Stimulated activated CD4-positive, alpha-beta T cell treated with anti-CD3 and anti-CD28 coated beads, Interleukin-2, amount 100 ng/mL, for 24 hours (primary cell): ENCODE results near the gene MYO7A.

Experiments
- DNase-seq, 2 donors: peaks; one replicate each; pipeline ENCODE4 v3.0.0-alpha.2; 2020

Gene MYO7A

GRCh38 chr11:77129069-77129841, 1.2 kb downstream of the MYO7A start:
- DNase-seq: no peak

- no peak for DNase-seq
Observed at GRCh38 chr11:77129842-77130756, 2.1 kb downstream of the MYO7A start.

DNA sequence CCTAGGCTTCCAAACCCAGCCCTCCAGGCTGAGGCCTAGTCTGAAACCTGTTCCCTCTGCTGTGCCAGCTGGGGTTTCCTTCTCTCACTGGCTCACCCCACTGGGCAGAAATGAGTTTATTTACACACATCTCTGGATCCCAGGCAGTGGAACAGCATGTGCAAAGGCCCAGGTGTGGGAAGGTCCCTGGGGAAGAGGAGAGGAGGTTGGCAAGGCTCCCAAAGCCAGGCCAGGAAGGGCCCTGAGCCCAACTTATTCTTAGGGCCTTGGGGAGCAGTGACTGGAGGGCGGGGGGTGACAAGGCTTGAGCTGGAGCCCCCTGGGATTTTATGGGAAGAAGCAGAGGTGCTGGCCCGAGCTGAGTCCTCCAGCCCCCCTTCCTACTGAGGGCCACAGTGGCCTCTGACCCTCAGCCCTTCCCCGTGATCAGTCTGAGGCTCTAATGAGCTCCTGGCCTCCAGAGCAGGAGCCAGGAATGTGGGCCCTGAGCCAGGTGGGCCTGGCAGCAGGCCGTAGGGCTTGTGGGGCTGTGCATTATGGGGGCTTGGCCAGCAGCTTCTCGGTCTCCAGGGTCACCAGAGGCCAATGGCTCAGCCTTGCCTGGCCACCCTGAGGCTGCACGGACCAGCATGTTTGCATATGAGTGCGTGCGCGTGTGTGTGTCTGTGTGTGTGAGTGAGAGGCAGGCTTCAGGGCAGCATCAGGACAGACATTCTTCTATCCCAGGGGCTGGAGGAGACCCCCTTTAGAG, 2.9 kb downstream of the MYO7A start:
- DNase-seq: no peak

DNA sequence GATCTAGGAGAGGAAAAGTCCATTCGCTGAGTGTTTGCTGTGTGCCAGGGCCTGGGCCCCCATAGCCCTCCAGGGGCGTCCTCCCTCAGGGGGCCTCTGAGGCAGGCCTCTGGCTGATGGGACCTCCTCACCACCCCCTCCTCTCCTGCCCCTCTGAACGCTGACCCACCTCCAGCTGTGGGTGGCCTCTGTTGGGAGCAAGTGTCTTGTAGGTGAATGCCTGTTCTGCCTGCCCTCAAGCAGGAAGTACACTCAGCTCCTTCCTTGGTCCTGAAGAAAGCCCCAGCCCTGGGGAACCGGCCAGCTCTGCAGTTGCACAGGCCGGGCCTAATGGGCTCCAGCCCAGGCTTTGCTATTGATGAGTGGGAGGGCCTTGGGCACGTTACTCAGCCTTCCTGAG, 3.5 kb downstream of the MYO7A start:
- no peak for DNase-seq

GRCh38 chr11:77135069-77135468, 7.0 kb downstream of the MYO7A start:
- no peak for DNase-seq

DNA sequence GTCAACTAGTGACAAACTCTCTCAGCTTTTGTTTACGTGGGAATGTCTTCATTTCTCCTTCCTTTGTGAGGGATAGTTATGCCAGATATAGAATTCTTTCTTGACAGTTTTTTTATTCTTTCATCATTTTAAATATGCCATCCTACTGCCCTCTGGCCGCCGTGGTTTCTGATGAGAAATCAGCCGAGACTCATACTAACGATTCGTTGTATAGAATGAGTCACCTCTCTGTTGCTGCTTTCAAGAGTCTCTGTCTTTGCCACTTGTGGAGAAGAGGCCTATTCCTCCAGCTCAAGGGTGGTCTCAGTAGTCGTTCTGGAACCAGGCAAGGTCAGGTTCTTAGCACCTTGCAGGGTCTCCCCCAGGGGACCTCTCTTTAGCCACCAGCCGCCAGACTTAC, 8.0 kb downstream of the MYO7A start:
- DNase-seq: no peak

DNA sequence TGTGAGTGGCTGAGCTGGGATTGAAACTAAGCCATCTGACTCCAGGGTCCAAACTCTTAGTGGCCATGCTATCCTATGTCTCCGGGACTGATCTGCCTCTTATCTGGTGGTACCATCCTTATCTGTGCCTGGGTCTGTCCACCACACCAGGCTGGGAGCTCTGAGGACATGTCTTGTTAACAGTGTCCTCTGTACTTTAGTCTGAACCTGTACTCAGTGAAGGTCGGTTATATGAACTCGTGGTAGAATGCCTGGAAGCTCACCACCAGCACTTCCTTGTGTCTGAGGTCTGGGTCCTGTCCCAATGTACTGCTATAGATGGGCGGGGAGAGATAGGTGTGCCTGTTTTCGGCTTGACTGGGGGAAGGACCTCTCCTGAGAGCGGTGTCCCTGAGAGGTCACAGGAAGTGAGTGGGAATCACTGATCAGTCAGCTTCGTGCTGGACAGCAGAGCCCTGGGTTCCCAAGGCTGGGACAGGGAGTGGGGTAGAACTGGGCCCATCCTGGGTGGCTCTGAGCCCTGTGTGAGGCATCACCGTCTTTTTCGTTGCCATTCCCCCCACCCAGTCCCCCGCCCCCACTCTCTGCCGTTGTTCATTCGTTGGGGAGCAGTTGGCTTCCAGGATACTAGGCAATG, 8.9 kb downstream of the MYO7A start:
- DNase-seq: no peak

GRCh38 chr11:77137421-77137820, 9.4 kb downstream of the MYO7A start:
- no peak for DNase-seq

GRCh38 chr11:77138106-77138649, 10.1 kb downstream of the MYO7A start:
- no peak for DNase-seq

DNA sequence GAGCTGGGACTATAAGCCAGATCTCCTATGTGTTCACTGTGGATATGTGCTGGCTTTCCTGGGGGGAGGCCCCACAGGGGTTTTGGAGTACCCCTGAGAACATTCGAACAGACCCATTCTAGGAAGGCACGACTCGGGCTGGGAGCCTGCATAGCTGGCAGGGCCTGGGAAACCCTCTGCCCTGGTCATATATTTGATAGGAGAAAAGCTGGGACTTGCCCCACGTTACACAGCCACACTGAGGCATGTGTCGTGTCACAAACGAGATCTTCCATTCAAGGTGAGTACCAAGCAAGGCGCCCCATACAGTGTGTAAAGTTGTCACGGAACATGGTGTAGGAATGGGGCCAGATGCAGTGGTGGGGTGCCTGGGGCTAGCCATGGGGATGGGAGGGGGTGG, 11.2 kb downstream of the MYO7A start:
- no peak for DNase-seq

DNA sequence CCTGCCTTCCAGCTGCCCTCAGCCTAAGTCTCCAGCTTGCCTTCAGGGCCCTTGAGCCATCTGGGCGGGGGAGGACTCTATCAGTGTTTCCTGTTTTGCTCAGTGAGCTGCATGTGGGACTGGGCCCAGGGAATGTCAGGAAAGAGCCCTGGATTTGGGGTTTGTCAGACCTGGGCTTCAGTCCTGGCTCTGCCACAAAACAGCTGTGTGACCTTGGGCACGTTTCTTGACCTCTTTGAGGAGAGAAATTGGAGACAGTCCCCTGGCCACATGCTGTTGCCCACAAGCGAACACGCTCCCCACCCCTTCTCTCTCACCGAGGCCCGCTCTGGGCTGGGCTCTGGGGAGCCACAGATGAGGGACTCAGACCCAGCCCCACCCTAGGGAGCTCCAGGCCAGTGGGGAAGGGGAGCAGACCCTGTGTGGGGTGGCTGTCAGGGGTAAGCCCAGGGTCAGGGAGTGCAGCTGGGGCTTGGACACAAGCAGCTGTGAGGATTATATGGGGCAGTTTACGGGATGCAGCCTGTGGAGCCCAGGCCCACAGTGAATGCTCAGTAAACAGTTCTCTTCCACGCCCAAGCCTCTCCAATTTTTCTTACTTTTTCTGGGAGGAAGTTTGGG, 12.3 kb downstream of the MYO7A start:
- no peak for DNase-seq

DNA sequence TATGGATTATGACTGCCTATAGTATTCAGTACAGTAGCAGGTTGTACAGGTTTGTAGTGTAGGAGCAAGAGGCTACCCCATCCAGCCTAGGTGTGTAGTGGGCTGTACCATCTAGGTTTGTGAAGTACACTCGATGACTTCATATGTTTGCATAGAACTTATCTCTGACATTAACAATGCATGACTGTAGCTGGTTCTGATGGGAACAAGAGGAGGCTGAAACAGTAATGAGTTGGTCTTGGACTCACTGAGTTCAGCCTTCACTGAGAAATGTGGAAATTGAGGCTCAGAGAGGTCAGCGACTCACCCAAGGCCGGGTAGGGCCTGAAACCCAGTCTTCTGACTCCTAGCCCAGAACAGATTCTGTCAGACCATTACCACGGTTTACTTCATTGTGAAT, 13.0 kb downstream of the MYO7A start:
- DNase-seq: no peak

- DNase-seq: no peak
Observed at GRCh38 chr11:77141475-77141874, 13.4 kb downstream of the MYO7A start.

- no peak for DNase-seq
Observed at GRCh38 chr11:77142091-77142975, 14.3 kb downstream of the MYO7A start.

GRCh38 chr11:77143405-77144020, 15.5 kb downstream of the MYO7A start:
- DNase-seq: no peak

GRCh38 chr11:77144196-77144856, 16.3 kb downstream of the MYO7A start:
- no peak for DNase-seq

- DNase-seq: no peak
Observed at GRCh38 chr11:77144857-77145428, 16.9 kb downstream of the MYO7A start.

- DNase-seq: no peak
Observed at GRCh38 chr11:77146261-77147035, 18.4 kb downstream of the MYO7A start.

GRCh38 chr11:77147036-77147315, 18.9 kb downstream of the MYO7A start:
- no peak for DNase-seq
